Gastrocnemius medialis (tissue), 4 donors: Measurements from ENCODE around the gene GCAT. TPM values are rescaled to one million over a fixed set of nuclear protein-coding genes. Genes with fewer than 3 reads are reported as not detected.

ENCODE experiments used
- ATAC-seq, 2 donors: fragments of 150-250 bp; one replicate each; pipeline ENCODE4 v1.9.1; 2016
- DNase-seq, 2 donors: peaks; one replicate each; pipeline ENCODE4 v3.0.0-alpha.2; 2019
- H3K27ac ChIP-seq, 4 donors: fragments of 200-600 bp; sonication (generic); 1 replicate in 1 of 4; 2 replicates in 3 of 4; pipeline ENCODE4 v1.5.1; 2016 to 2018; ENCODE audit warnings: mild to moderate bottlenecking in 2 of 4, moderate library complexity in 1 of 4
- H3K27me3 ChIP-seq, 3 donors: fragments of 200-600 bp; sonication (generic) in 2 of 3; 1 replicate in 1 of 3; 2 replicates in 2 of 3; pipeline versions ENCODE4 v1.5.1 to v1.6.0; 2016 to 2019; ENCODE audit warnings: mild to moderate bottlenecking in 1 of 3, moderate library complexity in 1 of 3
- H3K36me3 ChIP-seq, 2 donors: fragments of 200-600 bp; sonication (generic) in 1 of 2; one replicate each; pipeline ENCODE4 v1.5.1; 2017 to 2018
- H3K4me1 ChIP-seq, 2 donors: fragments of 200-600 bp; sonication (generic) in 1 of 2; one replicate each; pipeline ENCODE4 v1.5.1; 2016 to 2017; ENCODE audit warnings: mild to moderate bottlenecking in 2 of 2
- H3K4me3 ChIP-seq, 4 donors: fragments of 200-600 bp; sonication (generic) in 3 of 4; 1 replicate in 1 of 4; 2 replicates in 3 of 4; pipeline ENCODE4 v1.5.1; 2016 to 2019; ENCODE audit warnings: mild to moderate bottlenecking in 2 of 4
- H3K9me3 ChIP-seq, 3 donors: fragments of 200-600 bp; sonication (generic) in 2 of 3; 1 replicate in 1 of 3; 2 replicates in 2 of 3; pipeline ENCODE4 v1.5.1; 2016 to 2019
- POLR2A ChIP-seq, 2 donors: fragments of 450-650 bp; IDR thresholded peaks; one replicate each; pipeline ENCODE4 v1.6.1; 2017; ENCODE audit warnings: antibody characterized with exemption in 2 of 2, mild to moderate bottlenecking in 2 of 2, moderate library complexity in 2 of 2
- in situ Hi-C, 4 donors: fragments of 200-750 bp; cut with MboI; loops; one replicate each; pipeline versions ENCODE4 v1.15.0 to v1.8.0; 2017; ENCODE audit warnings: low sequenced_read_pairs in 4 of 4
- intact Hi-C: fragments of 100-400 bp; cut with DNase I; formaldehyde crosslinking; loops from one replicate; pipeline ENCODE4 v1.15.1; 2023; ENCODE audit warnings: low total_unique reads
- total RNA-seq, 4 donors: library from RNA; depleted of rRNA; stranded (reverse); fragments of >200 nt; gene quantifications; one replicate each; pipeline versions ENCODE4 v1.1.0 to v1.2.3, GENCODE V29; 2016
- TF ChIP-seq, protein P1 (sequence below), 5 experiments: fragments of 450-650 bp in 3 of 5; fragments of 200-600 bp in 2 of 5; sonication (generic) in 2 of 5; IDR thresholded peaks in 4 of 5; conservative IDR thresholded peaks in 1 of 5; 1 replicate in 4 of 5; 2 replicates in 1 of 5; pipeline ENCODE4 v1.5.1; 2016 to 2019; ENCODE audit warnings: antibody characterized with exemption in 5 of 5, mild to moderate bottlenecking in 3 of 5, moderate library complexity in 3 of 5

Gene GCAT
- total RNA-seq, result 10 to 100 TPM in 3 of 4 donors, 1 to 10 TPM in 1; 10.0 to 21.5 (median 15.1) TPM

DNA sequence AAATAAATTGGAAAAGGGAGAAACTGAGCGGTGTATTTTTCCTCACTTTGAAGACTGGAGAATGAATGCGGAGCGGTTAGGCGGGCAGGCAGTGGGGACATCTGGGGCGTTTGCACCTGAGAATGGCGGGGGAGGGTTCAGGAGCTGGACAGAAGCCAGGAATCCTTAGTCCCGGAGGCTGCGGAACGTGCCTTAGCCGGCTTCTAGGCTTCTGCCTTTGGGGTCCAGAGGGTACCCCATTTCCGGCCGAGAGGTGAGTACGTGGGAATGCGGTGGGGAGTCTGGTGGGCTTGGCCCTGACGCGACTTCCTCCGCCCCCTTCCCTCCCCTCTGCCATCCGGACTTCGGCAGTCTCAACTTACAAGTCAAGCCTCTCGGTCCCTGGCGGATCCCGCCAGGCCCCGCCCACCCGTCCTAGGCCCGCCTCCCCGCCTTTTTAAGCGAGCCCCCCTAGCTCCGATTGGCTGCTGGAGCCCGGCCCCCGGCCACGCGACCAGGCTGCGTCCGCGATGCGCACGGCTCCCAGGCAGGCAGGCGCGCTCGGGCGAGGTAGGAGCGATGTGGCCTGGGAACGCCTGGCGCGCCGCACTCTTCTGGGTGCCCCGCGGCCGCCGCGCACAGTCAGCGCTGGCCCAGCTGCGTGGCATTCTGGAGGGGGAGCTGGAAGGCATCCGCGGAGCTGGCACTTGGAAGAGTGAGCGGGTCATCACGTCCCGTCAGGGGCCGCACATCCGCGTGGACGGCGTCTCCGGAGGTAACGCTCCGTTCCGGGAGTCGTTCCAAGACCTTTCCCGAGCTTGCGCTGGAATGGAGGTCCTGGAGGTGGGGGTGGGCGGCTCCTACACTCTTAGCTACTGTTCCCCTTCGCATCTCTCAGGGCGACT is at the start of gene GCAT:
Gene GCAT, plus strand, starts transcription at position 525 of the 884 bp plus-strand sequence. Its CDS starts 34 bp downstream, at position 559.
- Histone ChIP-seq H3K4me3 (peak within 1 kb of the TSS; percentile 76 to 87 (median 82)), H3K27me3 (no peaks in the 10 kb centered on the region), H3K9me3 (no peaks in the 10 kb centered on the region), H3K27ac (peak within 1 kb of the TSS; percentile 91 to 95 (median 94)), H3K4me1 (peaks cover 16 to 17% of the 10 kb centered on the region in 2 donors), H3K36me3 (no peaks in the 10 kb centered on the region)
- intact Hi-C loops (loop anchor here (1.0 to 5.0 kb wide), 2 partner anchors 37 to 130 kb away; partner anchors contain the start of genes ANKRD54 and LGALS1), in situ Hi-C loops (loop anchor here in 1 of 4 donors (25.0 kb wide), 1 partner anchor 155 kb away; the partner anchor contains the start of genes C22orf23 and POLR2F)
- TF ChIP-seq, protein P1, sequence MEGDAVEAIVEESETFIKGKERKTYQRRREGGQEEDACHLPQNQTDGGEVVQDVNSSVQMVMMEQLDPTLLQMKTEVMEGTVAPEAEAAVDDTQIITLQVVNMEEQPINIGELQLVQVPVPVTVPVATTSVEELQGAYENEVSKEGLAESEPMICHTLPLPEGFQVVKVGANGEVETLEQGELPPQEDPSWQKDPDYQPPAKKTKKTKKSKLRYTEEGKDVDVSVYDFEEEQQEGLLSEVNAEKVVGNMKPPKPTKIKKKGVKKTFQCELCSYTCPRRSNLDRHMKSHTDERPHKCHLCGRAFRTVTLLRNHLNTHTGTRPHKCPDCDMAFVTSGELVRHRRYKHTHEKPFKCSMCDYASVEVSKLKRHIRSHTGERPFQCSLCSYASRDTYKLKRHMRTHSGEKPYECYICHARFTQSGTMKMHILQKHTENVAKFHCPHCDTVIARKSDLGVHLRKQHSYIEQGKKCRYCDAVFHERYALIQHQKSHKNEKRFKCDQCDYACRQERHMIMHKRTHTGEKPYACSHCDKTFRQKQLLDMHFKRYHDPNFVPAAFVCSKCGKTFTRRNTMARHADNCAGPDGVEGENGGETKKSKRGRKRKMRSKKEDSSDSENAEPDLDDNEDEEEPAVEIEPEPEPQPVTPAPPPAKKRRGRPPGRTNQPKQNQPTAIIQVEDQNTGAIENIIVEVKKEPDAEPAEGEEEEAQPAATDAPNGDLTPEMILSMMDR (IDR thresholded peaks at IDR 0.05 in 4 of 5, conservative IDR thresholded peaks at IDR 0.05 in 1 of 5), result no peak
- TF ChIP-seq POLR2A (IDR thresholded peaks at IDR 0.05), result peak; percentile 68 to 78
- ATAC-seq (peak; percentile 79 to 83), DNase-seq (peak; percentile 95 to 97)

GRCh38 chr22:37758694-37759093 is 49.0 kb upstream of the GCAT start:
- TF ChIP-seq, protein P1 (IDR thresholded peaks at IDR 0.05 in 4 of 5, conservative IDR thresholded peaks at IDR 0.05 in 1 of 5), result no peak
- TF ChIP-seq POLR2A (IDR thresholded peaks at IDR 0.05), result no peak
- ATAC-seq (no peak), DNase-seq (no peak)
- Histone ChIP-seq H3K4me3 (no peak overlapping the region), H3K27me3 (no peaks in the 10 kb centered on the region), H3K4me1 (peaks cover 4% of the 10 kb centered on the region in 2 donors), H3K27ac (no peak overlapping the region), H3K36me3 (peaks cover 0 to 58% of the 10 kb centered on the region in 2 donors), H3K9me3 (no peaks in the 10 kb centered on the region)
- intact Hi-C loops (no loop called here), in situ Hi-C loops (no loop called here)

GRCh38 chr22:37759281-37759680 is 48.5 kb upstream of the GCAT start:
- H3K9me3 ChIP-seq, result no peaks in the 10 kb centered on the region
- H3K4me1 ChIP-seq, result peaks cover 0 to 1% of the 10 kb centered on the region in 2 donors
- H3K27me3 ChIP-seq, result no peaks in the 10 kb centered on the region
- no peak overlapping the region for H3K4me3 ChIP-seq
- peaks cover 0 to 58% of the 10 kb centered on the region in 2 donors for H3K36me3 ChIP-seq
- intact Hi-C loops, result no loop called here
- H3K27ac ChIP-seq, result no peak overlapping the region
- no peak for DNase-seq
- no peak for TF ChIP-seq POLR2A (IDR thresholded peaks at IDR 0.05)
- TF ChIP-seq, protein P1 (IDR thresholded peaks at IDR 0.05 in 4 of 5, conservative IDR thresholded peaks at IDR 0.05 in 1 of 5), result no peak
- in situ Hi-C loops, result no loop called here
- ATAC-seq, result no peak

DNA sequence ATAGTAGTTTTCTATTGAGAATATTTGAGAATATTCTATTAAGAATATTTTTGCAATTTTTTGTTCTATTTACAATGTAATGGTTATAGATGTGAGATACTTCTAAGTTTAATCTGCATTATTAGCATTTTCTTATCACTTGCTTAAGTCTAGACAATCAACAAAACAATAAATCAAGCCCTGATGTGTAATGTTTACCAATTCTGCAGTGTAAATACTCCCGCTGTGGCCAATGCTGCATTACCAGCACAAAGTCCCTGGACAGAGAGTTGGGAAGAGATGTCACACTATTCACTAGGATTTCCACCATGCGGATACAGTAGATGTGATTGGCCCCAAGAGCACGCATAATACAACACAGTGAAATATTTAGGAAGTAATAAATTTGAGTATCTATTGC is 47.6 kb upstream of the GCAT start:
- H3K4me1 ChIP-seq, result peaks cover 9 to 10% of the 10 kb centered on the region in 2 donors
- H3K36me3 ChIP-seq, result peaks cover 0 to 51% of the 10 kb centered on the region in 2 donors
- DNase-seq (no peak), ATAC-seq (no peak)
- intact Hi-C loops (no loop called here), in situ Hi-C loops (no loop called here)
- H3K27ac ChIP-seq, result no peak overlapping the region
- no peak overlapping the region for H3K4me3 ChIP-seq
- TF ChIP-seq, protein P1 (IDR thresholded peaks at IDR 0.05 in 4 of 5, conservative IDR thresholded peaks at IDR 0.05 in 1 of 5), result no peak
- no peak for TF ChIP-seq POLR2A (IDR thresholded peaks at IDR 0.05)
- no peaks in the 10 kb centered on the region for H3K9me3 ChIP-seq
- H3K27me3 ChIP-seq, result no peaks in the 10 kb centered on the region
